ENCODE results near the gene NEDD4L. TPM values are rescaled to one million over a fixed set of nuclear protein-coding genes. Genes with fewer than 3 reads are reported as not detected.

Gene NEDD4L
- total and polyA plus RNA-seq, 8 donors, result 45.0 to 113 (median 66.4) TPM

- H3K36me3 ChIP-seq, result no peaks in the 10 kb centered on the region
- TF ChIP-seq CTCF (IDR thresholded peaks at IDR 0.05), result no peak
- H3K4me1 ChIP-seq, result peaks cover 0 to 6% (median 0%) of the 10 kb centered on the region in 3 donors
- no peak for FAIRE-seq
- ATAC-seq, result no peak
- intact Hi-C loops (cut with DNase I), result loop anchor here in 1 of 3 donors (10.0 kb wide), 1 partner anchor 76 kb away; no protein-coding TSS in a partner anchor
- no peak for DNase-seq
- H3K4me3 ChIP-seq, result no peak overlapping the region
- WGBS, 2 donors, result 92 to 94% methylated on average over 4 of the region's 4 CpGs
- H3K27me3 ChIP-seq, result no peaks in the 10 kb centered on the region
- H3K9me3 ChIP-seq, result no peaks in the 10 kb centered on the region
- peak overlapping the region in 3 of 4 donors; percentile 38 to 82 (median 79) for H3K27ac ChIP-seq
These were observed 374.3 kb downstream of the NEDD4L start for GRCh38 chr18:58418361-58418760.

GRCh38 chr18:58419587-58420199 is 375.7 kb downstream of the NEDD4L start:
- H3K4me3 ChIP-seq, result no peak overlapping the region
- ATAC-seq (no peak), FAIRE-seq (no peak), DNase-seq (no peak)
- no peaks in the 10 kb centered on the region for H3K9me3 ChIP-seq
- intact Hi-C loops (cut with DNase I), result loop anchor here in 1 of 3 donors (10.0 kb wide), 1 partner anchor 75 kb away; no protein-coding TSS in a partner anchor
- 47 to 72% methylated on average over 4 of the region's 4 CpGs for WGBS, 2 donors
- no peaks in the 10 kb centered on the region for H3K36me3 ChIP-seq
- TF ChIP-seq CTCF (IDR thresholded peaks at IDR 0.05), result no peak
- peaks cover 0 to 6% (median 0%) of the 10 kb centered on the region in 3 donors for H3K4me1 ChIP-seq
- no peaks in the 10 kb centered on the region for H3K27me3 ChIP-seq
- H3K27ac ChIP-seq, result no peak overlapping the region

- intact Hi-C loops (cut with DNase I), result no loop called here
- no peak for TF ChIP-seq CTCF (IDR thresholded peaks at IDR 0.05)
- 82 to 90% methylated on average over 4 of the region's 4 CpGs for WGBS, 2 donors
- Histone ChIP-seq H3K27ac (no peak overlapping the region), H3K9me3 (no peaks in the 10 kb centered on the region), H3K4me3 (no peak overlapping the region), H3K4me1 (no peaks in the 10 kb centered on the region), H3K27me3 (no peaks in the 10 kb centered on the region), H3K36me3 (no peaks in the 10 kb centered on the region)
- no peak for FAIRE-seq
- no peak for DNase-seq
- ATAC-seq, result no peak
These were observed 382.6 kb downstream of the NEDD4L start for GRCh38 chr18:58426611-58427010.

- H3K27me3 ChIP-seq, result no peaks in the 10 kb centered on the region
- ATAC-seq (no peak), FAIRE-seq (no peak), DNase-seq (no peak)
- H3K4me3 ChIP-seq, result no peak overlapping the region
- no peaks in the 10 kb centered on the region for H3K9me3 ChIP-seq
- no peak for TF ChIP-seq CTCF (IDR thresholded peaks at IDR 0.05)
- H3K27ac ChIP-seq, result no peak overlapping the region
- H3K36me3 ChIP-seq, result no peaks in the 10 kb centered on the region
- WGBS, 2 donors, result 67 to 87% methylated on average over 5 of the region's 5 CpGs
- intact Hi-C loops (cut with DNase I), result no loop called here
- H3K4me1 ChIP-seq, result no peaks in the 10 kb centered on the region
These were observed 383.3 kb downstream of the NEDD4L start for GRCh38 chr18:58427321-58427720.

GRCh38 chr18:58429442-58429841 is 385.4 kb downstream of the NEDD4L start:
- no peak for TF ChIP-seq CTCF (IDR thresholded peaks at IDR 0.05)
- no peak overlapping the region for H3K4me3 ChIP-seq
- WGBS, 2 donors, result 19 to 25% methylated on average over 6 of the region's 6 CpGs
- H3K36me3 ChIP-seq, result no peaks in the 10 kb centered on the region
- no peaks in the 10 kb centered on the region for H3K9me3 ChIP-seq
- H3K27me3 ChIP-seq, result no peaks in the 10 kb centered on the region
- FAIRE-seq (no peak), ATAC-seq (peak; percentile 71 to 92 (median 83)), DNase-seq (peak in 5 of 6 donors; percentile 32 to 63 (median 42))
- intact Hi-C loops (cut with DNase I), result no loop called here
- no peaks in the 10 kb centered on the region for H3K4me1 ChIP-seq
- no peak overlapping the region for H3K27ac ChIP-seq

All from pancreas (tissue), 10 donors.